Nephron progenitor cell (in vitro differentiated cells): ENCODE measurements around the gene SAV1.
"Not testable (repeated sequence)": the region's sequence is repeated elsewhere in the genome, so short reads cannot be mapped to it uniquely, and the experiment has no call there.

Source experiments
- DNase-seq: peaks from one replicate; pipeline ENCODE4 v3.0.0; 2021
- H3K27ac Mint-ChIP-seq: 2 replicates; pipeline ENCODE4 v1.8.0; 2021; ENCODE audit warnings: mild to moderate bottlenecking, moderate library complexity, mixed read lengths
- H3K27me3 Mint-ChIP-seq: 2 replicates; pipeline ENCODE4 v1.8.0; 2021; ENCODE audit warnings: mild to moderate bottlenecking, low read depth, mixed read lengths; ENCODE audit not compliant: poor library complexity
- H3K36me3 Mint-ChIP-seq: 2 replicates; pipeline ENCODE4 v1.8.0; 2021; ENCODE audit warnings: low read depth, mixed read lengths
- H3K4me1 Mint-ChIP-seq: 2 replicates; pipeline ENCODE4 v1.8.0; 2021; ENCODE audit warnings: mixed read lengths
- H3K4me3 Mint-ChIP-seq: 2 replicates; pipeline ENCODE4 v1.8.0; 2021; ENCODE audit warnings: mild to moderate bottlenecking, moderate library complexity, mixed read lengths
- H3K9me3 Mint-ChIP-seq: 2 replicates; pipeline ENCODE4 v1.8.0; 2021; ENCODE audit warnings: mild to moderate bottlenecking, moderate library complexity, mixed read lengths
- TF ChIP-seq, protein P1 (sequence below): fragments of 200-600 bp; sonication (generic); IDR thresholded peaks from 2 replicates; pipeline ENCODE4 v1.5.0; 2021; ENCODE audit warnings: antibody characterized with exemption

The SAV1 gene

GRCh38 chr14:50704454-50705010 is 36.4 kb upstream of the SAV1 start:
- Mint-ChIP-seq H3K4me3 (no peak overlapping the region), H3K9me3 (peaks cover 22% of the 10 kb centered on the region), H3K27me3 (peaks cover 4% of the 10 kb centered on the region), H3K4me1 (no peaks in the 10 kb centered on the region), H3K36me3 (no peaks in the 10 kb centered on the region), H3K27ac (no peak overlapping the region)
- no peak for DNase-seq
- TF ChIP-seq, protein P1, sequence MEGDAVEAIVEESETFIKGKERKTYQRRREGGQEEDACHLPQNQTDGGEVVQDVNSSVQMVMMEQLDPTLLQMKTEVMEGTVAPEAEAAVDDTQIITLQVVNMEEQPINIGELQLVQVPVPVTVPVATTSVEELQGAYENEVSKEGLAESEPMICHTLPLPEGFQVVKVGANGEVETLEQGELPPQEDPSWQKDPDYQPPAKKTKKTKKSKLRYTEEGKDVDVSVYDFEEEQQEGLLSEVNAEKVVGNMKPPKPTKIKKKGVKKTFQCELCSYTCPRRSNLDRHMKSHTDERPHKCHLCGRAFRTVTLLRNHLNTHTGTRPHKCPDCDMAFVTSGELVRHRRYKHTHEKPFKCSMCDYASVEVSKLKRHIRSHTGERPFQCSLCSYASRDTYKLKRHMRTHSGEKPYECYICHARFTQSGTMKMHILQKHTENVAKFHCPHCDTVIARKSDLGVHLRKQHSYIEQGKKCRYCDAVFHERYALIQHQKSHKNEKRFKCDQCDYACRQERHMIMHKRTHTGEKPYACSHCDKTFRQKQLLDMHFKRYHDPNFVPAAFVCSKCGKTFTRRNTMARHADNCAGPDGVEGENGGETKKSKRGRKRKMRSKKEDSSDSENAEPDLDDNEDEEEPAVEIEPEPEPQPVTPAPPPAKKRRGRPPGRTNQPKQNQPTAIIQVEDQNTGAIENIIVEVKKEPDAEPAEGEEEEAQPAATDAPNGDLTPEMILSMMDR = no peak

GRCh38 chr14:50697659-50698290 is 29.7 kb upstream of the SAV1 start:
- Mint-ChIP-seq H3K36me3 (no peaks in the 10 kb centered on the region), H3K27ac (no peak overlapping the region), H3K9me3 (peaks cover 66% of the 10 kb centered on the region), H3K27me3 (peaks cover 15% of the 10 kb centered on the region), H3K4me3 (no peak overlapping the region), H3K4me1 (no peaks in the 10 kb centered on the region)
- TF ChIP-seq, protein P1 = no peak
- no peak for DNase-seq

DNA sequence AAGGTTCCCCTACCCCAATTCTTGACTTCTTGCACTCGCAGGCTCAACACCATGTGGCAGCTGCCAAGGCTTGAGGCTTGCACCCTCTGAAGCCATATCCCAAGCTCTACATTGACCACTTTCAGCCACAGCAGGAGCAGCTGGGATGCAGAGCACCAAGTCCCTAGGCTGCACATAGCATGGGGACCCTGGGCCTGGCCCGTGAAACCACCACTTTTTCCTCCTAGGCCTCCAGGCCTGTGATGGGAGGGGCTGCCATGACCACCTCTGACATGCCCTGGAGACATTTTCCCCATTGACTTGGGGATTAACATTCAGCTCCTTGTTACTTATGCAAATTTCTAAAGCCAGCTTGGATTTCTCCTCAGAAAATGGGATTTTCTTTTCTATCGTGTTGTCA is 26.2 kb upstream of the SAV1 start:
- not testable (repeated sequence) for H3K4me3 Mint-ChIP-seq, H3K36me3 Mint-ChIP-seq, H3K4me1 Mint-ChIP-seq, DNase-seq, H3K27ac Mint-ChIP-seq
- peaks cover 16% of the 10 kb centered on the region for H3K27me3 Mint-ChIP-seq
- peaks cover 45% of the 10 kb centered on the region for H3K9me3 Mint-ChIP-seq

GRCh38 chr14:50688875-50689274 is 20.8 kb upstream of the SAV1 start:
- no peaks in the 10 kb centered on the region for H3K36me3 Mint-ChIP-seq
- DNase-seq = no peak
- peaks cover 17% of the 10 kb centered on the region for H3K9me3 Mint-ChIP-seq
- no peaks in the 10 kb centered on the region for H3K4me1 Mint-ChIP-seq
- H3K27me3 Mint-ChIP-seq = peaks cover 6% of the 10 kb centered on the region
- H3K27ac Mint-ChIP-seq = no peak overlapping the region
- no peak overlapping the region for H3K4me3 Mint-ChIP-seq
- TF ChIP-seq, protein P1 = no peak

DNA sequence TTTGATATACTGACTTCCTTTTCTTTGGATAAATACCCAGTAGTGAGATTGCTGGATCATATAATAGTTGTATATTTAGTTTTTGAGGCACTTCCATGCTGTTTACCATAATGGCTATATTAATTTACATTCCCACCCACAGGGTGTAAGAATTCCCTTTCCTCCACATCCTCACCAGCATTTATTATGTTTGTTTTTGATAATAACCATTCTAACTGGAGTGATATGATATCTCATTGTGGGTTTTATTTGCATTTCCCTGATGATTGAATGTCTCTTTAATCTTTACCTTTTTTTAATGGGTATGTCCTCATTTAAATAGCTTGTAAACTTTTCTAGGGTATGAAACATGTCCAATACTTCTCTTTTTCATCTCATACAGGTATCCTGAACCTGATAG is 11.6 kb upstream of the SAV1 start:
- peaks cover 5% of the 10 kb centered on the region for H3K9me3 Mint-ChIP-seq
- TF ChIP-seq, protein P1 = no peak
- H3K4me1 Mint-ChIP-seq = peaks cover 5% of the 10 kb centered on the region
- no peak overlapping the region for H3K27ac Mint-ChIP-seq
- H3K36me3 Mint-ChIP-seq = no peaks in the 10 kb centered on the region
- H3K4me3 Mint-ChIP-seq = no peak overlapping the region
- DNase-seq = no peak
- no peaks in the 10 kb centered on the region for H3K27me3 Mint-ChIP-seq

- peaks cover 5% of the 10 kb centered on the region for H3K9me3 Mint-ChIP-seq
- TF ChIP-seq, protein P1 = no peak
- H3K4me3 Mint-ChIP-seq = no peak overlapping the region
- no peak for DNase-seq
- H3K36me3 Mint-ChIP-seq = no peaks in the 10 kb centered on the region
- peaks cover 2% of the 10 kb centered on the region for H3K27me3 Mint-ChIP-seq
- H3K27ac Mint-ChIP-seq = no peak overlapping the region
- H3K4me1 Mint-ChIP-seq = peaks cover 5% of the 10 kb centered on the region
These were observed 10.1 kb upstream of the SAV1 start for GRCh38 chr14:50678163-50678562.
